H1 (cell line): ENCODE data around the gene ZRANB1. TPM values are rescaled to one million over a fixed set of nuclear protein-coding genes. Genes with fewer than 3 reads are reported as not detected.

Experiments used
- CTCF ChIA-PET: fragments of 300-600 bp; sonication (Branson Sonifier 250); formaldehyde crosslinking; loops from one replicate; lab custom pipeline; 2021; ENCODE audit not compliant: partially characterized antibody; lab: Charles Lee
- POLR2A ChIA-PET: fragments of 300-600 bp; sonication (Branson Sonifier 250); formaldehyde crosslinking; loops from one replicate; lab custom pipeline; 2021; ENCODE audit warnings: inconsistent platforms; ENCODE audit not compliant: partially characterized antibody; lab: Charles Lee
- DNase-seq, 2 experiments: peaks; one replicate each; pipeline versions ENCODE4 v3.0.0 to v3.0.0-alpha.2; 2010 to 2022; ENCODE audit warnings: low spot score in 2 of 2, low read depth in 1 of 2, mixed read lengths in 1 of 2
- FAIRE-seq: peaks from 2 replicates; lab custom pipeline; 2011; peaks lifted over from hg19 to GRCh38; lab: Jason Lieb, UNC
- H2AFZ ChIP-seq: 2 replicates; pipeline ENCODE4 v1.8.1; 2012; ENCODE audit warnings: low read length, inconsistent platforms
- H2AK5ac ChIP-seq: 2 replicates; pipeline ENCODE4 v1.6.1; 2013; ENCODE audit warnings: low read depth, low read length
- H2BK120ac ChIP-seq: replicated peaks from 2 replicates; pipeline ENCODE3; 2013; ENCODE audit warnings: low read depth, low read length, inconsistent platforms
- H2BK12ac ChIP-seq: 2 replicates; pipeline ENCODE4 v1.6.1; 2013; ENCODE audit warnings: low read depth, low read length
- H2BK15ac ChIP-seq: 2 replicates; pipeline ENCODE4 v1.6.1; 2013; ENCODE audit warnings: low read length
- H2BK20ac ChIP-seq: 2 replicates; pipeline ENCODE4 v1.6.1; 2013; ENCODE audit warnings: low read length
- H2BK5ac ChIP-seq: 2 replicates; pipeline ENCODE4 v1.6.1; 2013; ENCODE audit warnings: low read depth, low read length
- H3K14ac ChIP-seq: 2 replicates; pipeline ENCODE4 v1.6.1; 2013; ENCODE audit warnings: inconsistent platforms; ENCODE audit not compliant: insufficient read length
- H3K18ac ChIP-seq: 2 replicates; pipeline ENCODE4 v1.6.1; 2013; ENCODE audit warnings: low read length; ENCODE audit errors: extremely low read depth
- H3K23ac ChIP-seq: 2 replicates; pipeline ENCODE4 v1.6.1; 2013; ENCODE audit warnings: inconsistent platforms; ENCODE audit not compliant: insufficient read length
- H3K23me2 ChIP-seq: 2 replicates; pipeline ENCODE4 v1.6.1; 2013; ENCODE audit warnings: low read depth, low read length
- H3K27ac ChIP-seq: 2 replicates; pipeline ENCODE4 v1.6.1; 2011; ENCODE audit warnings: low read depth, low read length, inconsistent platforms
- H3K27me3 ChIP-seq, 4 experiments: replicated peaks in 1 of 4; 1 replicate in 1 of 4; 2 replicates in 3 of 4; pipeline versions ENCODE4 v1.6.1 to v1.8.1; 2011 to 2013; ENCODE audit warnings: low read length in 3 of 4, mild to moderate bottlenecking in 3 of 4, inconsistent platforms in 2 of 4, mixed read lengths in 2 of 4, moderate library complexity in 1 of 4; ENCODE audit not compliant: control insufficient read depth in 3 of 4, insufficient read depth in 3 of 4; ENCODE audit errors: extremely low read depth in 1 of 4
- H3K36me3 ChIP-seq, 4 experiments: 2 replicates each; pipeline versions ENCODE4 v1.6.1 to v1.8.1; 2011 to 2013; ENCODE audit warnings: mild to moderate bottlenecking in 4 of 4, low read length in 3 of 4, moderate library complexity in 2 of 4, control low read depth in 1 of 4, inconsistent platforms in 1 of 4; ENCODE audit not compliant: insufficient read depth in 4 of 4, control insufficient read depth in 2 of 4
- H3K4ac ChIP-seq: replicated peaks from 2 replicates; pipeline ENCODE3; 2013; ENCODE audit warnings: low read length, low read depth, mixed read lengths, inconsistent platforms; ENCODE audit not compliant: insufficient read length
- H3K4me1 ChIP-seq, 4 experiments: replicated peaks in 1 of 4; 1 replicate in 1 of 4; 2 replicates in 3 of 4; pipeline versions ENCODE4 v1.6.1 to v1.8.1; 2011 to 2013; ENCODE audit warnings: low read length in 3 of 4, inconsistent platforms in 2 of 4, mixed read lengths in 1 of 4; ENCODE audit not compliant: insufficient read depth in 4 of 4, control insufficient read depth in 3 of 4
- H3K4me2 ChIP-seq, 2 experiments: 2 replicates each; pipeline versions ENCODE4 v1.6.1 to v1.8.1; 2011 to 2013; ENCODE audit warnings: low read depth in 2 of 2, low read length in 2 of 2, control low read depth in 1 of 2, inconsistent platforms in 1 of 2, mild to moderate bottlenecking in 1 of 2; ENCODE audit not compliant: insufficient read depth in 1 of 2
- H3K4me3 ChIP-seq, 4 experiments: fragments of 200-600, 300-600 bp in 1 of 4; sonication (generic), shearing (Covaris generic), sonication (Bioruptor Twin) in 1 of 4; 2 replicates each; pipeline versions ENCODE4 v1.5.1 to v1.8.1; 2011 to 2016; ENCODE audit warnings: low read length in 4 of 4, low read depth in 3 of 4, control low read depth in 2 of 4, inconsistent platforms in 2 of 4, mild to moderate bottlenecking in 2 of 4, mixed read lengths in 1 of 4, moderate library complexity in 1 of 4; ENCODE audit not compliant: insufficient read depth in 2 of 4; ENCODE audit errors: extremely low read depth in 1 of 4
- H3K56ac ChIP-seq: replicated peaks from 2 replicates; pipeline ENCODE3; 2013; ENCODE audit warnings: low read depth, mild to moderate bottlenecking, mixed read lengths, low read length, inconsistent platforms; ENCODE audit not compliant: insufficient read length
- H3K79me1 ChIP-seq: 2 replicates; pipeline ENCODE4 v1.6.1; 2013; ENCODE audit warnings: low read depth, low read length, control low read depth
- H3K79me2 ChIP-seq, 2 experiments: 2 replicates each; pipeline versions ENCODE4 v1.6.1 to v1.8.1; 2012 to 2013; ENCODE audit warnings: low read length in 2 of 2, mild to moderate bottlenecking in 2 of 2, inconsistent platforms in 1 of 2; ENCODE audit not compliant: insufficient read depth in 2 of 2, control insufficient read depth in 1 of 2
- H3K9ac ChIP-seq, 4 experiments: replicated peaks in 1 of 4; 1 replicate in 1 of 4; 2 replicates in 3 of 4; pipeline versions ENCODE4 v1.6.1 to v1.8.1; 2011 to 2013; ENCODE audit warnings: low read depth in 3 of 4, low read length in 3 of 4, control low read depth in 2 of 4, mild to moderate bottlenecking in 2 of 4, moderate library complexity in 2 of 4, inconsistent platforms in 1 of 4; ENCODE audit errors: extremely low read depth in 1 of 4
- H3K9me3 ChIP-seq, 2 experiments: 2 replicates each; pipeline versions ENCODE4 v1.6.1 to v1.8.1; 2012 to 2013; ENCODE audit warnings: mild to moderate bottlenecking in 2 of 2, moderate library complexity in 2 of 2, control low read depth in 1 of 2, inconsistent platforms in 1 of 2, low read depth in 1 of 2, low read length in 1 of 2, mixed read lengths in 1 of 2; ENCODE audit not compliant: insufficient read depth in 2 of 2
- H4K20me1 ChIP-seq, 2 experiments: replicated peaks in 1 of 2; 2 replicates each; pipeline versions ENCODE3 to v1.8.1; 2011 to 2013; ENCODE audit warnings: inconsistent platforms in 2 of 2, low read length in 2 of 2, mild to moderate bottlenecking in 1 of 2; ENCODE audit not compliant: insufficient read depth in 2 of 2, control insufficient read depth in 1 of 2
- H4K5ac ChIP-seq: 2 replicates; pipeline ENCODE4 v1.6.1; 2013; ENCODE audit warnings: low read length, low read depth, mixed read lengths, inconsistent platforms; ENCODE audit not compliant: insufficient read length
- H4K8ac ChIP-seq: 2 replicates; pipeline ENCODE4 v1.8.0; 2013; ENCODE audit warnings: mild to moderate bottlenecking, moderate library complexity, low read length, inconsistent platforms; ENCODE audit not compliant: insufficient read depth; ENCODE audit errors: extremely low read depth
- H4K91ac ChIP-seq: replicated peaks from 2 replicates; pipeline ENCODE3; 2013; ENCODE audit warnings: low read length, mixed read lengths, inconsistent platforms; ENCODE audit not compliant: insufficient read length
- CBX5 ChIP-seq: fragments of 300-800, 300-1000 bp; sonication (generic); IDR thresholded peaks from 2 replicates; pipeline ENCODE4 v1.7.1; 2016; ENCODE audit warnings: antibody characterized with exemption, low read length, low read depth
- CHD2 ChIP-seq: IDR thresholded peaks from 2 replicates; pipeline ENCODE4 v1.6.1; 2012; ENCODE audit warnings: low read length, improper control_type of control experiment
- EGR1 ChIP-seq: IDR thresholded peaks from 2 replicates; pipeline ENCODE4 v1.6.1; 2011; ENCODE audit warnings: low read depth, low read length, borderline replicate concordance
- SIRT6 ChIP-seq: IDR thresholded peaks from one replicate; pipeline ENCODE4 v1.7.1; 2012; ENCODE audit warnings: low read length, inconsistent platforms
- WGBS, 2 experiments: shearing (Covaris generic) in 1 of 2; methylation state at CpG; one replicate each; pipeline versions ENCODE4 v1.1.6 to v1.1.7; 2013 to 2015; ENCODE audit warnings: low lambda C conversion rate in 2 of 2, mixed read lengths in 2 of 2, inconsistent platforms in 1 of 2, low coverage in 1 of 2, missing lambda C conversion rate in 1 of 2; ENCODE audit not compliant: insufficient replicate concordance in 2 of 2, insufficient coverage in 1 of 2, insufficient read length in 1 of 2; ENCODE audit errors: extremely low coverage in 1 of 2, missing lambda C conversion rate in 1 of 2; 5-methylcytosine and 5-hydroxymethylcytosine counted together
- polyA plus RNA-seq, 7 experiments: library from polyadenylated mRNA; depleted of rRNA in 3 of 7; stranded (reverse) in 5 of 7; unstranded in 2 of 7; fragments of >200 nt in 5 of 7; fragments of 200-250 nt in 2 of 7; gene quantifications; 1 replicate in 5 of 7; 2 replicates in 1 of 7; 4 replicates in 1 of 7; pipeline versions ENCODE4 v1.2.1 to v1.2.3, GENCODE V29; 2011 to 2013; ENCODE audit warnings: missing spikeins in 2 of 7, mixed read lengths in 2 of 7
- total RNA-seq: library from RNA; stranded (reverse); fragmentation: NEBNext Ultra II Directional; extraction: Animal tissue kit (Norgen Biotek cat#: 25700); gene quantifications from 2 replicates; pipeline ENCODE4 v1.2.1, GENCODE V29; 2021
- TF ChIP-seq, protein P1 (sequence below): IDR thresholded peaks from 2 replicates; pipeline ENCODE4 v1.6.1; 2012; ENCODE audit warnings: inconsistent platforms

ZRANB1 gene
- total and polyA plus RNA-seq, 2 of the 8 experiments (the other 6 are each of a cell fraction or from before 2014, with no cell fraction given): 6.1 to 19.9 TPM

DNA sequence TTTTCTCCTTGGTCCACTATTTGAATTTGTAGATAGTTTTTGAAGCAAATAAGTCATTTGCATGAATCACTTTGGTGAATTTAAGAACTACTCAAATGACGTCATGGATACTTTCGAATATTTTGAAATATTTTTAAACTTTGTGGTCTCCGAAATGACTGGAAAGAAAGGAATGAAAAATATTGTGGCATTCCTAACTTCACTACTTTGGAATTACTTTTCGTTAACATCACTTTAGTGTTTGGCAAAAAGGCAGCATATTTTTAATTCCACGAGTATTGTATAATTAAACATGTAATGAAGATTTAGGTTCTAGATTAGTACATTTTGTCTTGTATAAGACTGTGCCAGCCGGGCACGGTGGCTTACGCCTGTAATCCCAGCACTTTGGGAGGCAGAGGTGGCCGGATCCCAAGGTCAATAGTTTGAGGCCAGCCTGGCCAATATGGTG is 35.3 kb upstream of the ZRANB1 start:
- H3K27ac ChIP-seq: no peak overlapping the region
- POLR2A ChIA-PET: no interaction called here

More for the DNA sequence above, 35.3 kb upstream of the ZRANB1 start:
- Histone ChIP-seq H2BK5ac (no peak overlapping the region), H2AK5ac (no peak overlapping the region), H4K20me1 (no peaks in the 10 kb centered on the region), H2BK12ac (no peak overlapping the region), H3K9ac (no peak overlapping the region), H2BK20ac (no peak overlapping the region), H3K27me3 (no peaks in the 10 kb centered on the region), H3K23me2 (no peaks in the 10 kb centered on the region; the same call in 1 of the 2 replicates), H3K79me2 (no peaks in the 10 kb centered on the region), H3K4me3 (no peak overlapping the region), H2BK15ac (no peak overlapping the region), H3K4me1 (0 out of 7 replicates have a peak, but pooled peaks cover 0 to 2% (median 0%) of the 10 kb centered on the region in 4 experiments), H3K56ac (no peak overlapping the region), H3K36me3 (no peaks in the 10 kb centered on the region), H4K8ac (no peak overlapping the region), H3K79me1 (no peaks in the 10 kb centered on the region), H3K18ac (no peak overlapping the region), H2BK120ac (no peak overlapping the region), H3K9me3 (no peaks in the 10 kb centered on the region), H3K14ac (no peak overlapping the region), H2AFZ (no peak overlapping the region), H3K4ac (no peak overlapping the region), H3K23ac (no peak overlapping the region), H4K91ac (no peak overlapping the region), H3K4me2 (no peak overlapping the region), H4K5ac (no peak overlapping the region)
- TF ChIP-seq, protein P1, sequence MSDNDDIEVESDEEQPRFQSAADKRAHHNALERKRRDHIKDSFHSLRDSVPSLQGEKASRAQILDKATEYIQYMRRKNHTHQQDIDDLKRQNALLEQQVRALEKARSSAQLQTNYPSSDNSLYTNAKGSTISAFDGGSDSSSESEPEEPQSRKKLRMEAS: no peak
- TF ChIP-seq SIRT6 (no peak), CHD2 (no peak), CBX5 (no peak), EGR1 (no peak)
- WGBS, 2 experiments: 89% methylated on average over 9 of the region's 9 CpGs; no CpG with 5 or more reads in 1 of the 2 experiments
- DNase-seq (no peak), FAIRE-seq (no peak)
- CTCF ChIA-PET: no interaction called here
